GM18520 (cell line): ENCODE measurements around the gene NR3C2.
"Not testable (repeated sequence)": the region's sequence is repeated elsewhere in the genome, so short reads cannot be mapped to it uniquely, and the experiment has no call there.

Source experiments
- ATAC-seq: cut with Tn5 transposase; IDR thresholded peaks from one replicate; pipeline ENCODE4 v1.9.1; 2021; ENCODE audit not compliant: unreplicated experiment

The NR3C2 gene

GRCh38 chr4:148225639-148226038 lies 216.6 kb downstream of the NR3C2 start:
- no peak for ATAC-seq

- no peak for ATAC-seq
Observed at GRCh38 chr4:148224476-148224875, 217.7 kb downstream of the NR3C2 start.

- no peak for ATAC-seq
Observed at GRCh38 chr4:148222991-148223660, 219.1 kb downstream of the NR3C2 start.

GRCh38 chr4:148216866-148217814 lies 225.1 kb downstream of the NR3C2 start:
- peak; percentile 87 for ATAC-seq

GRCh38 chr4:148216321-148216720 lies 225.9 kb downstream of the NR3C2 start:
- no peak for ATAC-seq

- ATAC-seq: no peak
Observed at GRCh38 chr4:148215202-148215601, 227.0 kb downstream of the NR3C2 start.

- no peak for ATAC-seq
Observed at GRCh38 chr4:148214529-148215166, 227.6 kb downstream of the NR3C2 start.

GRCh38 chr4:148211533-148211932 lies 230.7 kb downstream of the NR3C2 start:
- ATAC-seq: no peak

- no peak for ATAC-seq
Observed at GRCh38 chr4:148210661-148211060, 231.6 kb downstream of the NR3C2 start.

GRCh38 chr4:148207068-148207467 lies 235.1 kb downstream of the NR3C2 start:
- no peak for ATAC-seq

GRCh38 chr4:148205476-148205875 lies 236.7 kb downstream of the NR3C2 start:
- no peak for ATAC-seq

GRCh38 chr4:148204892-148205291 lies 237.3 kb downstream of the NR3C2 start:
- no peak for ATAC-seq

GRCh38 chr4:148204171-148204570 lies 238.0 kb downstream of the NR3C2 start:
- ATAC-seq: no peak

GRCh38 chr4:148203056-148203898 lies 238.9 kb downstream of the NR3C2 start:
- ATAC-seq: no peak

GRCh38 chr4:148200960-148201359 lies 241.3 kb downstream of the NR3C2 start:
- ATAC-seq: no peak

GRCh38 chr4:148196164-148196563 lies 246.1 kb downstream of the NR3C2 start:
- no peak for ATAC-seq

- ATAC-seq: no peak
Observed at GRCh38 chr4:148192526-148192925, 249.7 kb downstream of the NR3C2 start.

- ATAC-seq: not testable (repeated sequence)
Observed at GRCh38 chr4:148187454-148188222, 254.6 kb downstream of the NR3C2 start.

GRCh38 chr4:148184922-148185321 lies 257.3 kb downstream of the NR3C2 start:
- no peak for ATAC-seq
